Liver (tissue), 9 donors: ENCODE results near the gene PFKFB3. TPM values are rescaled to one million over a fixed set of nuclear protein-coding genes. Genes with fewer than 3 reads are reported as not detected.

ENCODE experiments used
- DNase-seq: peaks from one replicate; pipeline ENCODE4 v3.0.0-alpha.2; 2017; ENCODE audit warnings: low spot score
- H3K27ac ChIP-seq, 2 donors: one replicate each; pipeline ENCODE4 v1.7.0; 2013; ENCODE audit warnings: inconsistent platforms in 2 of 2, low read length in 2 of 2, control low read depth in 1 of 2, low read depth in 1 of 2, mild to moderate bottlenecking in 1 of 2
- H3K27me3 ChIP-seq, 4 donors: one replicate each; pipeline versions ENCODE4 v1.6.1 to v1.7.0; 2013; ENCODE audit warnings: low read length in 3 of 4, inconsistent platforms in 1 of 4, mild to moderate bottlenecking in 1 of 4, moderate library complexity in 1 of 4; ENCODE audit not compliant: control insufficient read depth in 4 of 4, insufficient read depth in 4 of 4
- H3K36me3 ChIP-seq, 4 donors: one replicate each; pipeline versions ENCODE4 v1.6.1 to v1.7.0; 2013; ENCODE audit warnings: low read length in 3 of 4, mild to moderate bottlenecking in 3 of 4, low read depth in 1 of 4, moderate library complexity in 1 of 4; ENCODE audit not compliant: control insufficient read depth in 4 of 4, insufficient read depth in 3 of 4
- H3K4me1 ChIP-seq, 4 donors: one replicate each; pipeline versions ENCODE4 v1.6.1 to v1.7.0; 2013; ENCODE audit warnings: low read length in 3 of 4, mild to moderate bottlenecking in 3 of 4, moderate library complexity in 1 of 4; ENCODE audit not compliant: control insufficient read depth in 4 of 4, insufficient read depth in 4 of 4
- H3K4me3 ChIP-seq, 3 donors: one replicate each; pipeline versions ENCODE4 v1.6.1 to v1.7.0; 2013; ENCODE audit warnings: low read length in 3 of 3, control low read depth in 1 of 3, low read depth in 1 of 3, mild to moderate bottlenecking in 1 of 3
- H3K9ac ChIP-seq, 2 donors: one replicate each; pipeline ENCODE4 v1.7.0; 2013; ENCODE audit warnings: low read length in 2 of 2, mild to moderate bottlenecking in 2 of 2, moderate library complexity in 2 of 2, control low read depth in 1 of 2, low read depth in 1 of 2
- H3K9me3 ChIP-seq, 4 donors: one replicate each; pipeline versions ENCODE4 v1.6.1 to v1.7.0; 2013; ENCODE audit warnings: low read length in 3 of 4; ENCODE audit not compliant: control insufficient read depth in 4 of 4
- ATF3 ChIP-seq: IDR thresholded peaks from 2 replicates; pipeline ENCODE4 v1.6.1; 2016; ENCODE audit warnings: antibody characterized with exemption
- EGR1 ChIP-seq, 2 donors: IDR thresholded peaks; 2 replicates each; pipeline ENCODE4 v1.6.1; 2016 to 2018; ENCODE audit warnings: antibody characterized with exemption in 2 of 2, low read depth in 2 of 2
- FOXA1 ChIP-seq: IDR thresholded peaks from 2 replicates; pipeline ENCODE4 v1.6.1; 2016; ENCODE audit warnings: antibody characterized with exemption
- FOXA2 ChIP-seq: IDR thresholded peaks from 2 replicates; pipeline ENCODE4 v1.6.1; 2016; ENCODE audit warnings: antibody characterized with exemption
- GABPA ChIP-seq, 2 donors: IDR thresholded peaks in 1 of 2; conservative IDR thresholded peaks in 1 of 2; 2 replicates each; pipeline ENCODE4 v1.6.1; 2016; ENCODE audit warnings: antibody characterized with exemption in 2 of 2, mild to moderate bottlenecking in 1 of 2, moderate library complexity in 1 of 2
- HNF4A ChIP-seq, 2 donors: conservative IDR thresholded peaks; 2 replicates each; pipeline ENCODE4 v1.6.1; 2016; ENCODE audit warnings: antibody characterized with exemption in 2 of 2, mild to moderate bottlenecking in 2 of 2
- HNF4G ChIP-seq: IDR thresholded peaks from 2 replicates; pipeline ENCODE4 v1.6.1; 2016; ENCODE audit warnings: antibody characterized with exemption
- JUND ChIP-seq, 2 donors: IDR thresholded peaks; 2 replicates each; pipeline ENCODE4 v1.6.1; 2016; ENCODE audit warnings: antibody characterized with exemption in 2 of 2
- MAX ChIP-seq: IDR thresholded peaks from 2 replicates; pipeline ENCODE4 v1.6.1; 2016; ENCODE audit warnings: antibody characterized with exemption
- NR2F2 ChIP-seq: IDR thresholded peaks from 2 replicates; pipeline ENCODE4 v1.6.1; 2016; ENCODE audit warnings: antibody characterized with exemption
- RAD21 ChIP-seq, 2 donors: IDR thresholded peaks; 2 replicates each; pipeline ENCODE4 v1.6.1; 2016; ENCODE audit warnings: antibody characterized with exemption in 2 of 2, mild to moderate bottlenecking in 2 of 2
- RXRA ChIP-seq, 2 donors: IDR thresholded peaks; 2 replicates each; pipeline ENCODE4 v1.6.1; 2017 to 2018; ENCODE audit warnings: antibody characterized with exemption in 2 of 2, mild to moderate bottlenecking in 1 of 2
- SP1 ChIP-seq: IDR thresholded peaks from 2 replicates; pipeline ENCODE4 v1.6.1; 2018; ENCODE audit warnings: antibody characterized with exemption, mild to moderate bottlenecking
- TAF1 ChIP-seq: conservative IDR thresholded peaks from 2 replicates; pipeline ENCODE4 v1.6.1; 2016; ENCODE audit warnings: antibody characterized with exemption, mild to moderate bottlenecking
- YY1 ChIP-seq: IDR thresholded peaks from 2 replicates; pipeline ENCODE4 v1.6.1; 2016; ENCODE audit warnings: antibody characterized with exemption, mild to moderate bottlenecking
- ZBTB33 ChIP-seq: IDR thresholded peaks from 2 replicates; pipeline ENCODE4 v1.6.1; 2016; ENCODE audit warnings: antibody characterized with exemption
- WGBS: extraction: QIAGEN DNeasy Blood & Tissue Kit; methylation state at CpG from one replicate; pipeline ENCODE4 v1.1.7; 2013; 5-methylcytosine and 5-hydroxymethylcytosine counted together
- polyA plus RNA-seq, 2 donors: library from polyadenylated mRNA; stranded (reverse) in 1 of 2; unstranded in 1 of 2; fragments of 200-250 nt in 1 of 2; fragments of >200 nt in 1 of 2; fragmentation: Nextera tagmentation in 1 of 2; extraction: Ambion mirVana in 1 of 2; gene quantifications; one replicate each; pipeline versions ENCODE4 v1.2.1 to v1.2.3, GENCODE V29; 2013 to 2015
- total RNA-seq, 2 donors: library from RNA; depleted of rRNA; stranded (reverse); fragments of >200 nt; gene quantifications; one replicate each; pipeline ENCODE4 v1.2.3, GENCODE V29; 2014
- TF ChIP-seq, protein P1 (sequence below): IDR thresholded peaks from 2 replicates; pipeline ENCODE4 v1.6.1; 2016; ENCODE audit warnings: antibody characterized with exemption, mild to moderate bottlenecking
- TF ChIP-seq, protein P2 (sequence below): fragments of 150-350 bp; IDR thresholded peaks from 2 replicates; pipeline ENCODE4 v1.5.1; 2017; ENCODE audit warnings: improper control_type of control experiment, low read depth, low read length; ENCODE audit not compliant: missing input control
- donor health status: healthy.
- donor health status: healthy.
- donor health status: healthy.
- donor health status: healthy.
- donor health status: healthy.

Gene PFKFB3
- total and polyA plus RNA-seq, 4 donors: 1.6 to 9.1 (median 5.8) TPM

- DNase-seq: no peak
- Histone ChIP-seq H3K36me3 (no peaks in the 10 kb centered on the region), H3K4me3 (no peak overlapping the region), H3K9me3 (no peaks in the 10 kb centered on the region), H3K27ac (no peak overlapping the region), H3K9ac (no peak overlapping the region), H3K27me3 (no peaks in the 10 kb centered on the region), H3K4me1 (peaks cover 6 to 24% (median 15%) of the 10 kb centered on the region in 4 donors)
- 89% methylated on average over 4 of the region's 4 CpGs for WGBS
- TF ChIP-seq NR2F2 (no peak), ZBTB33 (no peak), ATF3 (no peak), MAX (no peak), GABPA (IDR thresholded peaks at IDR 0.05 in 1 of 2, conservative IDR thresholded peaks at IDR 0.05 in 1 of 2) (no peak), YY1 (no peak), HNF4A (conservative IDR thresholded peaks at IDR 0.05) (no peak), SP1 (no peak), HNF4G (no peak), FOXA1 (no peak), TAF1 (no peak), FOXA2 (no peak), RXRA (IDR thresholded peaks at IDR 0.05) (no peak), JUND (IDR thresholded peaks at IDR 0.05) (no peak), RAD21 (IDR thresholded peaks at IDR 0.05) (no peak), EGR1 (IDR thresholded peaks at IDR 0.05; ENCODE audit: low read depth in 2 of 2) (no peak)
- TF ChIP-seq, protein P1, sequence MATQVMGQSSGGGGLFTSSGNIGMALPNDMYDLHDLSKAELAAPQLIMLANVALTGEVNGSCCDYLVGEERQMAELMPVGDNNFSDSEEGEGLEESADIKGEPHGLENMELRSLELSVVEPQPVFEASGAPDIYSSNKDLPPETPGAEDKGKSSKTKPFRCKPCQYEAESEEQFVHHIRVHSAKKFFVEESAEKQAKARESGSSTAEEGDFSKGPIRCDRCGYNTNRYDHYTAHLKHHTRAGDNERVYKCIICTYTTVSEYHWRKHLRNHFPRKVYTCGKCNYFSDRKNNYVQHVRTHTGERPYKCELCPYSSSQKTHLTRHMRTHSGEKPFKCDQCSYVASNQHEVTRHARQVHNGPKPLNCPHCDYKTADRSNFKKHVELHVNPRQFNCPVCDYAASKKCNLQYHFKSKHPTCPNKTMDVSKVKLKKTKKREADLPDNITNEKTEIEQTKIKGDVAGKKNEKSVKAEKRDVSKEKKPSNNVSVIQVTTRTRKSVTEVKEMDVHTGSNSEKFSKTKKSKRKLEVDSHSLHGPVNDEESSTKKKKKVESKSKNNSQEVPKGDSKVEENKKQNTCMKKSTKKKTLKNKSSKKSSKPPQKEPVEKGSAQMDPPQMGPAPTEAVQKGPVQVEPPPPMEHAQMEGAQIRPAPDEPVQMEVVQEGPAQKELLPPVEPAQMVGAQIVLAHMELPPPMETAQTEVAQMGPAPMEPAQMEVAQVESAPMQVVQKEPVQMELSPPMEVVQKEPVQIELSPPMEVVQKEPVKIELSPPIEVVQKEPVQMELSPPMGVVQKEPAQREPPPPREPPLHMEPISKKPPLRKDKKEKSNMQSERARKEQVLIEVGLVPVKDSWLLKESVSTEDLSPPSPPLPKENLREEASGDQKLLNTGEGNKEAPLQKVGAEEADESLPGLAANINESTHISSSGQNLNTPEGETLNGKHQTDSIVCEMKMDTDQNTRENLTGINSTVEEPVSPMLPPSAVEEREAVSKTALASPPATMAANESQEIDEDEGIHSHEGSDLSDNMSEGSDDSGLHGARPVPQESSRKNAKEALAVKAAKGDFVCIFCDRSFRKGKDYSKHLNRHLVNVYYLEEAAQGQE: no peak
- TF ChIP-seq, protein P2, sequence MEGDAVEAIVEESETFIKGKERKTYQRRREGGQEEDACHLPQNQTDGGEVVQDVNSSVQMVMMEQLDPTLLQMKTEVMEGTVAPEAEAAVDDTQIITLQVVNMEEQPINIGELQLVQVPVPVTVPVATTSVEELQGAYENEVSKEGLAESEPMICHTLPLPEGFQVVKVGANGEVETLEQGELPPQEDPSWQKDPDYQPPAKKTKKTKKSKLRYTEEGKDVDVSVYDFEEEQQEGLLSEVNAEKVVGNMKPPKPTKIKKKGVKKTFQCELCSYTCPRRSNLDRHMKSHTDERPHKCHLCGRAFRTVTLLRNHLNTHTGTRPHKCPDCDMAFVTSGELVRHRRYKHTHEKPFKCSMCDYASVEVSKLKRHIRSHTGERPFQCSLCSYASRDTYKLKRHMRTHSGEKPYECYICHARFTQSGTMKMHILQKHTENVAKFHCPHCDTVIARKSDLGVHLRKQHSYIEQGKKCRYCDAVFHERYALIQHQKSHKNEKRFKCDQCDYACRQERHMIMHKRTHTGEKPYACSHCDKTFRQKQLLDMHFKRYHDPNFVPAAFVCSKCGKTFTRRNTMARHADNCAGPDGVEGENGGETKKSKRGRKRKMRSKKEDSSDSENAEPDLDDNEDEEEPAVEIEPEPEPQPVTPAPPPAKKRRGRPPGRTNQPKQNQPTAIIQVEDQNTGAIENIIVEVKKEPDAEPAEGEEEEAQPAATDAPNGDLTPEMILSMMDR: no peak
Observed at GRCh38 chr10:6207658-6208057, 4.9 kb downstream of the PFKFB3 start.
